Peyer's patch (tissue), 4 donors: Measurements from ENCODE around the gene WAPL. TPM values are rescaled to one million over a fixed set of nuclear protein-coding genes. Genes with fewer than 3 reads are reported as not detected.

Experiments
- DNase-seq, 3 donors: peaks; one replicate each; pipeline ENCODE4 v3.0.0-alpha.2; 2017 to 2019
- H3K27ac ChIP-seq, 4 donors: fragments of 200-600 bp; sonication (generic); one replicate each; pipeline ENCODE4 v1.5.1; 2016 to 2019
- H3K27me3 ChIP-seq, 2 donors: fragments of 200-600 bp; sonication (generic); one replicate each; pipeline ENCODE4 v1.5.1; 2019
- H3K36me3 ChIP-seq, 3 donors: fragments of 200-600 bp; sonication (generic); one replicate each; pipeline ENCODE4 v1.5.1; 2016 to 2019
- H3K4me1 ChIP-seq, 4 donors: fragments of 200-600 bp; sonication (generic); one replicate each; pipeline ENCODE4 v1.5.1; 2016 to 2019
- H3K4me3 ChIP-seq, 4 donors: fragments of 200-600 bp; sonication (generic); 1 replicate in 3 of 4; 2 replicates in 1 of 4; pipeline ENCODE4 v1.5.1; 2016 to 2019; ENCODE audit warnings: mild to moderate bottlenecking in 1 of 4
- H3K9me3 ChIP-seq, 4 donors: fragments of 200-600 bp; sonication (generic); one replicate each; pipeline ENCODE4 v1.5.1; 2016 to 2019; ENCODE audit warnings: mild to moderate bottlenecking in 1 of 4
- POLR2A ChIP-seq, 2 donors: fragments of 450-650 bp; IDR thresholded peaks; one replicate each; pipeline ENCODE4 v1.5.1; 2017; ENCODE audit warnings: antibody characterized with exemption in 2 of 2, mild to moderate bottlenecking in 2 of 2, moderate library complexity in 2 of 2
- total RNA-seq, 4 donors: library from RNA; depleted of rRNA; stranded (reverse); fragments of >200 nt; gene quantifications; one replicate each; pipeline ENCODE4 v1.1.0, GENCODE V29; 2016
- TF ChIP-seq, protein P1 (sequence below), 6 experiments: fragments of 450-650 bp in 4 of 6; fragments of 200-600 bp in 2 of 6; sonication (generic) in 1 of 6; IDR thresholded peaks; one replicate each; pipeline ENCODE4 v1.5.1; 2017 to 2019; ENCODE audit warnings: antibody characterized with exemption in 6 of 6, mild to moderate bottlenecking in 3 of 6, moderate library complexity in 1 of 6

WAPL gene
- total RNA-seq, 4 donors from 2014 or later: 32.4 to 49.5 (median 45.1) TPM

GRCh38 chr10:86443069-86443468 is 78.5 kb downstream of the WAPL start:
- no peaks in the 10 kb centered on the region for H3K9me3 ChIP-seq
- H3K4me1 ChIP-seq: peaks cover 0 to 15% (median 0%) of the 10 kb centered on the region in 4 donors
- no peak overlapping the region for H3K27ac ChIP-seq
- TF ChIP-seq POLR2A (IDR thresholded peaks at IDR 0.05): no peak
- TF ChIP-seq, protein P1, sequence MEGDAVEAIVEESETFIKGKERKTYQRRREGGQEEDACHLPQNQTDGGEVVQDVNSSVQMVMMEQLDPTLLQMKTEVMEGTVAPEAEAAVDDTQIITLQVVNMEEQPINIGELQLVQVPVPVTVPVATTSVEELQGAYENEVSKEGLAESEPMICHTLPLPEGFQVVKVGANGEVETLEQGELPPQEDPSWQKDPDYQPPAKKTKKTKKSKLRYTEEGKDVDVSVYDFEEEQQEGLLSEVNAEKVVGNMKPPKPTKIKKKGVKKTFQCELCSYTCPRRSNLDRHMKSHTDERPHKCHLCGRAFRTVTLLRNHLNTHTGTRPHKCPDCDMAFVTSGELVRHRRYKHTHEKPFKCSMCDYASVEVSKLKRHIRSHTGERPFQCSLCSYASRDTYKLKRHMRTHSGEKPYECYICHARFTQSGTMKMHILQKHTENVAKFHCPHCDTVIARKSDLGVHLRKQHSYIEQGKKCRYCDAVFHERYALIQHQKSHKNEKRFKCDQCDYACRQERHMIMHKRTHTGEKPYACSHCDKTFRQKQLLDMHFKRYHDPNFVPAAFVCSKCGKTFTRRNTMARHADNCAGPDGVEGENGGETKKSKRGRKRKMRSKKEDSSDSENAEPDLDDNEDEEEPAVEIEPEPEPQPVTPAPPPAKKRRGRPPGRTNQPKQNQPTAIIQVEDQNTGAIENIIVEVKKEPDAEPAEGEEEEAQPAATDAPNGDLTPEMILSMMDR (IDR thresholded peaks at IDR 0.05): no peak
- no peaks in the 10 kb centered on the region for H3K27me3 ChIP-seq
- no peak for DNase-seq
- peaks cover 0 to 55% (median 0%) of the 10 kb centered on the region in 3 donors for H3K36me3 ChIP-seq
- no peak overlapping the region for H3K4me3 ChIP-seq

DNA sequence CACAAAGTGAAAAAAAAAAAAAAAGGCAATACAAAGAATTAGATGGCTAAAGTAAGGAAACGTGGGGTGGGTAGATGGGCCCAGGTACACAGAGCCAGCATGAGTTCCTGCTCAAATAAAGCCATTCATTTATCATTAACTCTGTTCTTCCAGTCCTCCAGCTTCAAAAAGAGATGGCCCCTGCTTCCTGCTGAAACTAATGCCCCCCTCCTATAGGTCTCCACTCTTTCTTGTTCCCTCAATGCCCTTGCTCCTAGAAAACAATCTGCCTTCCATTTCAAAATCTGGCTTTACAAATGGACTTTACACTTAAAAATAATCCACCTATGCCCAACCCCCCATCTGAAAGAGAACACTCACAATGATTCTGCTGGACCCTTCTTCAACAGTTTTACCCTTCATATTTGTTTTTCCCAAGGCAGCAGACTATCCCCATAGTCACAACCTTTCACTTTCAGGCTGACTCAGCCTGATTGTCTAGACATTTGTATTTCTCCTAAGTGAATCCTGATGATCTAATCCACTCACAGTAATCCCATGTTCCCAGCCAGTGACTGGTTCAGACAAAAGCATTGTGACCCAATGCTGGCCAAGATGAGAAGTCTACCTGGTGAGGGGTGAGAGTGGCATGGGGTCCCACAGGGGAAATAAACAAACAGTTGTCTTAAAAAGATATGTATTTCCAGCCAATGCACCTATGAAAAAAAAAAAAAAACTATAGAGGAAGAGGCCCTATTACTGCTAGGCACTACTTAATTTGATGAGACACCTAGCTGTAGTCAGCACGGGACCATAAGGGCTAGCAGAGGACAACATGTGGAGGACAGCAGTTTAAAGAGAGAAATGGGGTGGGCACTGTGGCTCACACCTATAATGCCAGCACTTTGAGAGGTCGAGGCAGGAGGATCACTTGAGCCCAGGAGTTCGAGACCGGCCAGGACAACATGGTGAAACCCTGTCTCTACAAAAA is 80.4 kb downstream of the WAPL start:
- Histone ChIP-seq H3K4me3 (no peak overlapping the region), H3K36me3 (peaks cover 0 to 58% (median 0%) of the 10 kb centered on the region in 3 donors), H3K27me3 (no peaks in the 10 kb centered on the region), H3K27ac (peak overlapping the region in 1 of 4 donors; percentile 17), H3K4me1 (peaks cover 0 to 20% (median 0%) of the 10 kb centered on the region in 4 donors), H3K9me3 (no peaks in the 10 kb centered on the region)
- no peak for DNase-seq
- no peak for TF ChIP-seq POLR2A (IDR thresholded peaks at IDR 0.05)
- TF ChIP-seq, protein P1 (IDR thresholded peaks at IDR 0.05): no peak

GRCh38 chr10:86439544-86439943 is 82.0 kb downstream of the WAPL start:
- Histone ChIP-seq H3K27me3 (no peaks in the 10 kb centered on the region), H3K27ac (peak overlapping the region in 1 of 4 donors; percentile 16), H3K4me1 (peaks cover 0 to 20% (median 0%) of the 10 kb centered on the region in 4 donors), H3K9me3 (no peaks in the 10 kb centered on the region), H3K4me3 (no peak overlapping the region), H3K36me3 (peaks cover 0 to 53% (median 0%) of the 10 kb centered on the region in 3 donors)
- DNase-seq: peak in 1 of 3 donors; percentile 81
- TF ChIP-seq, protein P1 (IDR thresholded peaks at IDR 0.05): peak in 1 of 6 experiments; percentile 9
- TF ChIP-seq POLR2A (IDR thresholded peaks at IDR 0.05): no peak

DNA sequence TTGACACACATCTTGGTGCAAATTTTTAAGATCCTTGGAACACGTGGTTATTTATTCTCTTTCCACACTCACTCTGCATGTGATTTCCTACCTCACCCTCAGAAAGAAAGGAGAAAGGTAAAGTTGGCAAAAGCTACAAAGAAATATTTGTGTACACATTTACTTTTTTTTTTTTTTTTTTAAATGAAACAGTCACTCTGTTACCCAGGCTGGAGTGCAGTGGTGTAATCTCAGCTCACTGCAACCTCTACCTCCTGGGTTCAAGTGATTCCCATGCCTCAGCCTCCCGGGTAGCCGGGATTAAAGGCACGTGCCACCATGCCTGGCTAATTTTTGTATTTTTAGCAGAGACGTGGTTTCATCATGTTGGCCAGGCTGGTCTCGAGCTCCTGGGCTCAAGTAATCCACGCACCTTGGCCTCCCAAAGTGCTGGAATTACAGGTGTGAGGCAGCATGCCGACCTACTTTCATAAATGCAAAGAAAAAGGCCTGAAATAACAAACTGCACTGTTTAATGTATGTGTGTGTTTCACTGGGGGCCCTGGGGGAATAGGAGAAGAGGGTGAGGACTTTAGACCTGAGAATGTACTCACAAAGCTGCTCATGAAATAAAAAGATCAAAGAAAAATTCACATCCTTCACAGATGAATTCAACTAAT is 83.4 kb downstream of the WAPL start:
- DNase-seq: no peak
- TF ChIP-seq, protein P1 (IDR thresholded peaks at IDR 0.05): no peak
- no peak for TF ChIP-seq POLR2A (IDR thresholded peaks at IDR 0.05)
- no peak overlapping the region for H3K27ac ChIP-seq
- H3K27me3 ChIP-seq: no peaks in the 10 kb centered on the region
- peaks cover 0 to 56% (median 0%) of the 10 kb centered on the region in 3 donors for H3K36me3 ChIP-seq
- H3K4me1 ChIP-seq: peaks cover 0 to 20% (median 0%) of the 10 kb centered on the region in 4 donors
- no peak overlapping the region for H3K4me3 ChIP-seq
- H3K9me3 ChIP-seq: no peaks in the 10 kb centered on the region

- peak overlapping the region in 1 of 4 donors; percentile 58 for H3K27ac ChIP-seq
- no peaks in the 10 kb centered on the region for H3K9me3 ChIP-seq
- TF ChIP-seq POLR2A (IDR thresholded peaks at IDR 0.05): no peak
- TF ChIP-seq, protein P1 (IDR thresholded peaks at IDR 0.05): no peak
- H3K27me3 ChIP-seq: no peaks in the 10 kb centered on the region
- H3K4me1 ChIP-seq: peaks cover 0 to 20% (median 0%) of the 10 kb centered on the region in 4 donors
- peaks cover 0 to 51% (median 0%) of the 10 kb centered on the region in 3 donors for H3K36me3 ChIP-seq
- H3K4me3 ChIP-seq: no peak overlapping the region
- no peak for DNase-seq
Observed at GRCh38 chr10:86437447-86437846, 84.1 kb downstream of the WAPL start.
